ENCODE data around the gene ZNF385B. TPM values are rescaled to one million over a fixed set of nuclear protein-coding genes. Genes with fewer than 3 reads are reported as not detected.

ZNF385B gene
- total RNA-seq, 3 donors from 2014 or later (not counting 1 experiment from before 2014, with no cell fraction given): 0.54 TPM; not detected in 2

GRCh38 chr2:179533875-179534274 is 327.5 kb downstream of the ZNF385B start:
- no peaks in the 10 kb centered on the region for H3K4me1 Mint-ChIP-seq
- H3K36me3 ChIP-seq (ENCODE audit: control insufficient read depth, insufficient read depth, low read length): no peaks in the 10 kb centered on the region

GRCh38 chr2:179532863-179533278 is 328.5 kb downstream of the ZNF385B start:
- DNase-seq: no peak
- Histone ChIP-seq H3K36me3 (ENCODE audit: control insufficient read depth, insufficient read depth, low read length) (no peaks in the 10 kb centered on the region), H3K4me1 (ENCODE audit: control insufficient read depth, insufficient read depth, low read length) (no peaks in the 10 kb centered on the region), H3K27ac (ENCODE audit: low read length) (no peak overlapping the region), H3K27me3 (ENCODE audit: control insufficient read depth, insufficient read depth, low read length) (no peaks in the 10 kb centered on the region), H3K9me3 (ENCODE audit: control insufficient read depth, insufficient read depth, low read length) (no peaks in the 10 kb centered on the region), H3K4me3 (ENCODE audit: low read length) (no peak overlapping the region)
- H3K27me3 Mint-ChIP-seq (ENCODE audit: low read depth in 2 of 2): no peaks in the 10 kb centered on the region
- peaks cover 0 to 2% of the 10 kb centered on the region in 2 donors for H3K9me3 Mint-ChIP-seq
- H3K27ac Mint-ChIP-seq: no peak overlapping the region
- intact Hi-C loops (cut with micrococcal nuclease): no loop called here
- WGBS (ENCODE audit: insufficient coverage): 93% methylated on average over 2 of the region's 2 CpGs
- no peak for ATAC-seq
- no peak overlapping the region for H3K4me3 Mint-ChIP-seq
- H3K36me3 Mint-ChIP-seq: no peaks in the 10 kb centered on the region
- TF ChIP-seq CTCF (IDR thresholded peaks at IDR 0.05): no peak
- H3K4me1 Mint-ChIP-seq: no peaks in the 10 kb centered on the region

More at GRCh38 chr2:179533875-179534274, 327.5 kb downstream of the ZNF385B start:
- intact Hi-C loops (cut with micrococcal nuclease): no loop called here
- no peak for TF ChIP-seq CTCF (IDR thresholded peaks at IDR 0.05)
- Histone ChIP-seq H3K9me3 (ENCODE audit: control insufficient read depth, insufficient read depth, low read length) (no peaks in the 10 kb centered on the region), H3K27ac (ENCODE audit: low read length) (no peak overlapping the region), H3K4me3 (ENCODE audit: low read length) (no peak overlapping the region), H3K27me3 (ENCODE audit: control insufficient read depth, insufficient read depth, low read length) (no peaks in the 10 kb centered on the region), H3K4me1 (ENCODE audit: control insufficient read depth, insufficient read depth, low read length) (no peaks in the 10 kb centered on the region)
- Mint-ChIP-seq H3K27me3 (ENCODE audit: low read depth in 2 of 2) (no peaks in the 10 kb centered on the region), H3K4me3 (no peak overlapping the region), H3K27ac (no peak overlapping the region), H3K36me3 (no peaks in the 10 kb centered on the region), H3K9me3 (peaks cover 0 to 2% of the 10 kb centered on the region in 2 donors)
- WGBS (ENCODE audit: insufficient coverage): 95% methylated on average over 1 of the region's 1 CpG
- DNase-seq (no peak), ATAC-seq (no peak)

- no peak for TF ChIP-seq CTCF (IDR thresholded peaks at IDR 0.05)
These were observed 332.8 kb downstream of the ZNF385B start for GRCh38 chr2:179528576-179529069.

GRCh38 chr2:179525340-179525739 is 336.1 kb downstream of the ZNF385B start:
- ATAC-seq: no peak
- intact Hi-C loops (cut with micrococcal nuclease): no loop called here

More at GRCh38 chr2:179528576-179529069, 332.8 kb downstream of the ZNF385B start:
- Histone ChIP-seq H3K36me3 (ENCODE audit: control insufficient read depth, insufficient read depth, low read length) (no peaks in the 10 kb centered on the region), H3K27me3 (ENCODE audit: control insufficient read depth, insufficient read depth, low read length) (no peaks in the 10 kb centered on the region), H3K27ac (ENCODE audit: low read length) (no peak overlapping the region), H3K9me3 (ENCODE audit: control insufficient read depth, insufficient read depth, low read length) (no peaks in the 10 kb centered on the region), H3K4me1 (ENCODE audit: control insufficient read depth, insufficient read depth, low read length) (no peaks in the 10 kb centered on the region), H3K4me3 (ENCODE audit: low read length) (no peak overlapping the region)
- WGBS (ENCODE audit: insufficient coverage): 100% methylated on average over 1 of the region's 2 CpGs
- Mint-ChIP-seq H3K4me3 (no peak overlapping the region), H3K36me3 (no peaks in the 10 kb centered on the region), H3K27ac (no peak overlapping the region), H3K9me3 (peaks cover 0 to 2% of the 10 kb centered on the region in 2 donors), H3K27me3 (ENCODE audit: low read depth in 2 of 2) (no peaks in the 10 kb centered on the region), H3K4me1 (no peaks in the 10 kb centered on the region)
- ATAC-seq (no peak), DNase-seq (no peak)
- intact Hi-C loops (cut with micrococcal nuclease): no loop called here

More at GRCh38 chr2:179525340-179525739, 336.1 kb downstream of the ZNF385B start:
- Mint-ChIP-seq H3K9me3 (no peaks in the 10 kb centered on the region), H3K4me1 (no peaks in the 10 kb centered on the region), H3K27me3 (ENCODE audit: low read depth in 2 of 2) (no peaks in the 10 kb centered on the region), H3K27ac (no peak overlapping the region), H3K36me3 (no peaks in the 10 kb centered on the region), H3K4me3 (no peak overlapping the region)
- no peaks in the 10 kb centered on the region for H3K9me3 ChIP-seq (ENCODE audit: control insufficient read depth, insufficient read depth, low read length)
- H3K4me1 ChIP-seq (ENCODE audit: control insufficient read depth, insufficient read depth, low read length): no peaks in the 10 kb centered on the region
- 87% methylated on average over 2 of the region's 3 CpGs for WGBS (ENCODE audit: insufficient coverage)
- no peak overlapping the region for H3K4me3 ChIP-seq (ENCODE audit: low read length)
- no peaks in the 10 kb centered on the region for H3K27me3 ChIP-seq (ENCODE audit: control insufficient read depth, insufficient read depth, low read length)
- no peak overlapping the region for H3K27ac ChIP-seq (ENCODE audit: low read length)
- no peak for TF ChIP-seq CTCF (IDR thresholded peaks at IDR 0.05)
- no peak for DNase-seq
- no peaks in the 10 kb centered on the region for H3K36me3 ChIP-seq (ENCODE audit: control insufficient read depth, insufficient read depth, low read length)
